ENCODE data around the gene KDM6A. TPM values are rescaled to one million over a fixed set of nuclear protein-coding genes. Genes with fewer than 3 reads are reported as not detected.

Gene KDM6A
- total and polyA plus RNA-seq, 2 donors (not counting 1 experiment from before 2014, with no cell fraction given), result 33.3 to 57.0 TPM

- no peaks in the 10 kb centered on the region for H3K4me1 ChIP-seq (ENCODE audit: control insufficient read depth in 2 of 2, insufficient read depth in 2 of 2, low read length in 2 of 2)
- no peaks in the 10 kb centered on the region for H3K27me3 Mint-ChIP-seq
- H3K36me3 ChIP-seq (replicated peaks in 1 of 2; ENCODE audit: control extremely low read depth in 1 of 2, control insufficient read depth in 1 of 2, extremely low read depth in 1 of 2, insufficient read depth in 2 of 2, low read length in 1 of 2), result no peaks in the 10 kb centered on the region
- no peaks in the 10 kb centered on the region for H3K9me3 Mint-ChIP-seq (ENCODE audit: insufficient read depth)
- no peaks in the 10 kb centered on the region for H3K9me3 ChIP-seq (ENCODE audit: control extremely low read depth in 1 of 3, control insufficient read depth in 2 of 3, insufficient read depth in 1 of 3, low read length in 2 of 3)
- no peak overlapping the region for H3K9ac ChIP-seq (ENCODE audit: low read length)
- H3K4me3 Mint-ChIP-seq, result no peak overlapping the region
- H3K4me3 ChIP-seq (ENCODE audit: control extremely low read depth in 1 of 5, extremely low read depth in 1 of 5, insufficient read depth in 1 of 5, low read depth in 2 of 5, low read length in 4 of 5), result no peak overlapping the region
- no peak overlapping the region for H2AFZ ChIP-seq (ENCODE audit: insufficient read depth, low read depth, low read length, poor library complexity, severe bottlenecking)
- CTCF ChIA-PET, result no interaction called here
- no peak for TF ChIP-seq EZH2 (IDR thresholded peaks at IDR 0.05; ENCODE audit: borderline replicate concordance, insufficient read depth, low read depth, low read length, poor library complexity, severe bottlenecking)
- no peak for TF ChIP-seq CTCF (IDR thresholded peaks at IDR 0.05)
- no peak overlapping the region for H3K27ac Mint-ChIP-seq
- H3K27me3 ChIP-seq (replicated peaks in 1 of 4; ENCODE audit: control extremely low read depth in 1 of 4, control insufficient read depth in 3 of 4, insufficient read depth in 4 of 4, low read length in 3 of 4), result no peaks in the 10 kb centered on the region
- DNase-seq (no peak), ATAC-seq (ENCODE audit: low read depth) (no peak)
- POLR2A ChIA-PET, result no interaction called here
- H3K27ac ChIP-seq (ENCODE audit: low read length in 2 of 2), result no peak overlapping the region
- H4K20me1 ChIP-seq (ENCODE audit: control insufficient read depth, insufficient read depth, low read length, poor library complexity, severe bottlenecking), result no peaks in the 10 kb centered on the region
- H3K79me2 ChIP-seq (ENCODE audit: control insufficient read depth, insufficient read depth, low read length), result no peaks in the 10 kb centered on the region
- WGBS (ENCODE audit: insufficient coverage), result 83% methylated on average over 1 of the region's 3 CpGs
- no peaks in the 10 kb centered on the region for H3K4me1 Mint-ChIP-seq
- H3K4me2 ChIP-seq (replicated peaks; ENCODE audit: low read depth, low read length, poor library complexity, severe bottlenecking), result no peak overlapping the region
- intact Hi-C loops (cut with micrococcal nuclease), result no loop called here
Measured at GRCh38 chrX:45143455-45143854, 270.5 kb downstream of the KDM6A start.

- H3K4me2 ChIP-seq (replicated peaks; ENCODE audit: low read depth, low read length, poor library complexity, severe bottlenecking), result no peak overlapping the region
- CTCF ChIA-PET, result no interaction called here
Measured at GRCh38 chrX:45145492-45146215, 272.7 kb downstream of the KDM6A start.

More at GRCh38 chrX:45145492-45146215, 272.7 kb downstream of the KDM6A start:
- POLR2A ChIA-PET, result interaction anchor here (0.6 kb wide), 1 partner anchor 915 kb away, joined by 6 read pairs; no protein-coding TSS in a partner anchor
- DNase-seq (no peak), ATAC-seq (ENCODE audit: low read depth) (no peak)
- Histone ChIP-seq H4K20me1 (ENCODE audit: control insufficient read depth, insufficient read depth, low read length, poor library complexity, severe bottlenecking) (no peaks in the 10 kb centered on the region), H2AFZ (ENCODE audit: insufficient read depth, low read depth, low read length, poor library complexity, severe bottlenecking) (no peak overlapping the region), H3K9ac (ENCODE audit: low read length) (no peak overlapping the region), H3K27ac (ENCODE audit: low read length in 2 of 2) (no peak overlapping the region), H3K36me3 (replicated peaks in 1 of 2; ENCODE audit: control extremely low read depth in 1 of 2, control insufficient read depth in 1 of 2, extremely low read depth in 1 of 2, insufficient read depth in 2 of 2, low read length in 1 of 2) (no peaks in the 10 kb centered on the region), H3K27me3 (replicated peaks in 1 of 4; ENCODE audit: control extremely low read depth in 1 of 4, control insufficient read depth in 3 of 4, insufficient read depth in 4 of 4, low read length in 3 of 4) (no peaks in the 10 kb centered on the region), H3K9me3 (ENCODE audit: control extremely low read depth in 1 of 3, control insufficient read depth in 2 of 3, insufficient read depth in 1 of 3, low read length in 2 of 3) (no peaks in the 10 kb centered on the region), H3K4me3 (ENCODE audit: control extremely low read depth in 1 of 5, extremely low read depth in 1 of 5, insufficient read depth in 1 of 5, low read depth in 2 of 5, low read length in 4 of 5) (no peak overlapping the region), H3K4me1 (ENCODE audit: control insufficient read depth in 2 of 2, insufficient read depth in 2 of 2, low read length in 2 of 2) (no peaks in the 10 kb centered on the region), H3K79me2 (ENCODE audit: control insufficient read depth, insufficient read depth, low read length) (no peaks in the 10 kb centered on the region)
- H3K4me3 Mint-ChIP-seq, result no peak overlapping the region
- no CpG with 5 or more reads among the region's 11 CpGs for WGBS (ENCODE audit: insufficient coverage)
- no peaks in the 10 kb centered on the region for H3K9me3 Mint-ChIP-seq (ENCODE audit: insufficient read depth)
- no peak overlapping the region for H3K27ac Mint-ChIP-seq
- H3K27me3 Mint-ChIP-seq, result no peaks in the 10 kb centered on the region
- intact Hi-C loops (cut with micrococcal nuclease), result no loop called here
- H3K4me1 Mint-ChIP-seq, result no peaks in the 10 kb centered on the region
- no peak for TF ChIP-seq CTCF (IDR thresholded peaks at IDR 0.05)

Measured in B cell (primary cell).